ENCODE results near the gene DEGS2.
A peak's percentile ranks its signal among the peaks of the same experiment; 100 is the strongest.
"Not testable (repeated sequence)": the region's sequence is repeated elsewhere in the genome, so short reads cannot be mapped to it uniquely, and the experiment has no call there.

DEGS2 gene

DNA sequence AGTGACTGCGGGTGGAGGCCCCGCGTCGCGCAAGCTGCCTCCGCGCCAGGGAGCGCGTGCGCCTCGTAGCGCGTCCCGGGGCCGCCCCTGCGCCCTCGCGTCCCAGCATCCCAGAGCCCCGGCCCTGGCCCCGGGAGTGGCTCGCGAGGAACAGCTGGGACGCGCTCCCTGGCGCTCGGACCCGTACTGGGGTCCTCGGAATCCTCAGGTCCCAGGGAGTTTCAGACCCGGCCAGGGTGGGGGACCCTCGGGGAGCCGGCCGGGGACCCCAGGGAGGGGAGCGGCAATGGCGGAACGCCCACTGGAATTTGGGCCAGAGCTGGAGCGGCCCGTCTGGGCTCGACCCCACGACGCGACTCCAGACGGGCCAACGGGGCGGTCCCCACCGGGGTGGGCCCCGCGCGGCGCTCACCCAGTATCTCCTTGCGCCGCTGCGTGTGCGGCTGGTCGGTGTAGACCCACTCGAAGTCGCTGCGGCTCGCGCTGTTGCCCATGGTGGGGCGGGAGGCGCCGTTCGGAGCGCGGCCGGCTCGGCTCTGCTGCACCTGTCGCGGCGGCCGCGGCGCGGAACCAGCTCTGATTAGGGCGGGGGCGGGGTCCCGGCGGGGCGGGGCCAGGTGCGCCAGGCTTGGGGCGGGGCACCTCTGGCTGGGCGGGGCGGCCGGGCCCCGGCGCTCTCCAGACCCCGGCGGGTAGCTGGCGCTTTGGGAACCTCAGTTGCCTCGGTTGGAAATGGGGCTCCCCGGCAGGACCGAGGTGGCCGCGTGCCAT, at the start of gene DEGS2:
TSS of gene DEGS2 (minus strand) at position 552 of the 771 bp plus-strand sequence. CDS start at position 494, 58 bp downstream.
- DNase-seq: peak; percentile 57

DNA sequence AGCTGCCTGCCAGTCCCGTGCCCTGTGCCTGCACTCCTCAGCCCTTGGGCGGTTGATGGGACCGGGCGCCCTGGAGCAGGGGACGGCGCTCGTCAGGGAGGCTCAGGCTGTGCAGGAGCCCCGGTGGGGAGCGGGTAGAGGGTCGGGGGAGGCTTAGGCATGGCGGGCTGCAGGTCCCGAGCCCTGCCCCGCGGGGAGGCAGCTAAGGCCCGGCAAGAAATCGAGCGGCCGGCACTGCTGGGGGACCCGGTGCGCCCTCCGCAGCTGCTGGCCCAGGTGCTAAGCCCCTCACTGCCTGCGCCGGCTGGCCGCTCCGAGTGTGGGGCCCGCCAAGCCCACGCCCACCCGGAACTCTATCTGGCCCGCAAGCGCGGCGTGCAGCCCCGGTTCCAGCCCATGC, 48.7 kb upstream of the DEGS2 start:
- not testable (repeated sequence) for DNase-seq

GRCh38 chr14:100207588-100207987, 48.1 kb upstream of the DEGS2 start:
- not testable (repeated sequence) for DNase-seq

GRCh38 chr14:100204835-100205167, 45.4 kb upstream of the DEGS2 start:
- not testable (repeated sequence) for DNase-seq

- no peak for DNase-seq
Observed at GRCh38 chr14:100203962-100204834, 44.8 kb upstream of the DEGS2 start.

DNA sequence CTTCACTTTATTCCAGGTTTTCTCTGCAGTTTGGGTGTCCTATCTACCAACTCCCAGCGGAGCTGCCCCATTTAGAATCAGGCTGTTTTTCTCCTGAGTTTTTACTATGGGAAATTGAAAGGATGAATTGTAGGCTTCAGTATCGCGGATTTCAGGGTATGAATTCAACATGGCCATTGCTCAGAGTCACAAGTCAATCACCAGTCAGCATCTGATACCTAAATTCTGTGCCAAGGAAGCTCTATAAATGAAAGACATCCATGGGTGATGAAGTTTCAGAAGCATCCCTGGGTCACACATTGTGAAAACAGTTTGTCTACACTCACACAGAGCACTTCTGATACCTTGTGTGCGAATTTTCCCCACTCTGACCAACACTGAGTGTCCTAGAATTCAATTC, 43.7 kb upstream of the DEGS2 start:
- no peak for DNase-seq

DNA sequence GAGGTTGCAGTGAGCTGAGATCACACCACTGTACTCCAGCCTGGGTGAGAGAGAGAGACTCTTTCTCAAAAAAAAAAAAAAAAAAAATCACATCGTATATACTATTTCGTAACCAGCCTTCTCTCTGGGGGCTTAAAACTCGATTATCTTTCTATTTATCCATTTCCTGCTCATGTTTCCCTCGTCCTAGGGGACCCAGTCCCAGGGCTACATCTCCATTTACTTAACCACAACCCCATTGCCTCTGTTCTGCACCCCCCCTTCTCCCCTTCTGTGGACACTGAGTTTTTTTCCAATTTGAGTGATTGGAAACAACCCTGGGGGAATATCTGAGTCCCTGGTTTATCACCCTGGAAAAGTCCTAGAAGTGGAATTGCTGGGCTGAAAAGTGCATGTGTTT, 43.3 kb upstream of the DEGS2 start:
- DNase-seq: no peak

GRCh38 chr14:100201701-100202100, 42.3 kb upstream of the DEGS2 start:
- DNase-seq: no peak

DNA sequence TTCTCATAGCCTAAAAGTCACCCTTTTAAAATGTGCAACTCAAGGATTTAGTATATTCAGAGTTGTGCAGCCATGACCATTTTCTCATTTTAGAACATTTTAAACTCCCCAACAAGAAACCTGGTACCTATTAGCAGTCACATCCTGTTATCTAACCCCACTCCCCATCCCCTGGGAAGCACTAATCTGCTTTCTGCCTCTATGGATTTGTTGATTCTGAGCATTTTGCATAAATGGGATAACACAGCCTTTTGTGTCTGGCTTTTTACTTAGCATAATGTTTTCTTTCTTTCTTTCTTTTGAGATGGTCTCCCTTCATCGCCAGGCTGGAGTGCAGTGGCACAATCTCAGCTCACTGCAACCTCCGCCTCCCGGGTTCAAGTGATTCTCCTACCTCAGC, 40.9 kb upstream of the DEGS2 start:
- DNase-seq: no peak

- no peak for DNase-seq
Observed at GRCh38 chr14:100199240-100199860, 39.9 kb upstream of the DEGS2 start.

- no peak for DNase-seq
Observed at GRCh38 chr14:100193417-100194357, 34.2 kb upstream of the DEGS2 start.

GRCh38 chr14:100192672-100193416, 33.4 kb upstream of the DEGS2 start:
- peak; percentile 99 for DNase-seq

GRCh38 chr14:100192250-100192671, 32.8 kb upstream of the DEGS2 start:
- no peak for DNase-seq

DNA sequence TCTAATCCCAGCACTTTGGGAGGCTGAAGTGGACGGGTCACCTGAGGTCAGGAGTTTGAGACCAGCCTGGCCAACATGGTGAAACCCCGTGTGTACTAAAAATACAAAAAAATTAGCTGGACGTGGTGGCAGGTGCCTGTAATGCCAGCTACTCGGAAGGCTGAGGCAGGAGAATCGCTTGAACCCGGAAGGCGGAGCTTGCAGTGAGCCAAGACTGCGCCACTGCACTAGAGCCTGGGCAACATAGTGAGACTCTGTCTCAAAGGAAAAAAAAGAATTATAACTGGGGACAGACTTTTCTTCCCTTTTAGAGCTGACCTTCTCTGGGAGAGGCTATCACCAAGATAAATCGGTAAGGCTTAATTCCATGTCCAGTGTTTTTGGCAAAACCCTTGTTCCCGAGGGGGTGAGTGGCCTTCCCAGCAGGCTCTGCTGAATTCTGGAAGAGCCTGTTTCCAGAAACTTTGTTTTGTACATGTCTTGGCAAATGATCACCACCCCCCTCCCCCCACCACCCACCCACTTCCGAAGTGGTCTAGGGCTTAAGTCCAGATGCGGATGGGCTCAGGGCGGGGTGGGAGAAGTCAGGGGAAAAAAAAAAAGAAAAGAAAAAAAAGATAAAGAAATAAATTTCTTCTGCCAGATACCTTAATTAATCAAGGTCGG, 32.3 kb upstream of the DEGS2 start:
- no peak for DNase-seq

- no peak for DNase-seq
Observed at GRCh38 chr14:100190126-100190525, 30.7 kb upstream of the DEGS2 start.

GRCh38 chr14:100188392-100189030, 29.1 kb upstream of the DEGS2 start:
- DNase-seq: no peak

DNA sequence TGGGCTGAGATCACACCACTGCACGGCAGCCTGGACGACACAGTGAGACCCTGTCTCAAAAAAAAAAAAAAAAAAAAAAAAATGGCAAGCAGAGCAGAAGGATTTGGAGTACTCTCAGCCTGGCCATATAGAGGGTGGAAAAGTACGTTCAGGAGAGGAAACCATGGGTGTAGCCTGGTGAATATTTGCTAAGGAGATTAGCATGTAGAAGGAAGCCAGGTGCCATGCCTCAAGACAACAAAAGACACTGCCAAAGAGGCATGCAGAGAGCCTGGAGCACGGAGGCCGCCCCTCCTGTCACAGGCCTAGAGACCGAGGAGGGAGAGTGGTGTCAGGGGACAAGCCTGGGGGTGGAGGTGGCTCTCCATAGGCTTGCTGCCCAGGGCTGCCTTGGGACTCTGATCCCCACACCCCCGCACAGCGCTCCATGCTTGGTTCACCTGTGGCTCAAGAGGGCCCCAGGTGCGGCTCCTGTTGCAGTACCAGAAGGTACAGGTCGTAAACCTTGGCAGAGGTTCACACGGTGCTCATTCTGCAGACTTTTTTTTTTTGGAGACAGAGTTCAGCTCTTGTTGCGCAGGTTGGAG, 27.9 kb upstream of the DEGS2 start:
- no peak for DNase-seq

- DNase-seq: not testable (repeated sequence)
Observed at GRCh38 chr14:100181876-100182551, 22.6 kb upstream of the DEGS2 start.

DNA sequence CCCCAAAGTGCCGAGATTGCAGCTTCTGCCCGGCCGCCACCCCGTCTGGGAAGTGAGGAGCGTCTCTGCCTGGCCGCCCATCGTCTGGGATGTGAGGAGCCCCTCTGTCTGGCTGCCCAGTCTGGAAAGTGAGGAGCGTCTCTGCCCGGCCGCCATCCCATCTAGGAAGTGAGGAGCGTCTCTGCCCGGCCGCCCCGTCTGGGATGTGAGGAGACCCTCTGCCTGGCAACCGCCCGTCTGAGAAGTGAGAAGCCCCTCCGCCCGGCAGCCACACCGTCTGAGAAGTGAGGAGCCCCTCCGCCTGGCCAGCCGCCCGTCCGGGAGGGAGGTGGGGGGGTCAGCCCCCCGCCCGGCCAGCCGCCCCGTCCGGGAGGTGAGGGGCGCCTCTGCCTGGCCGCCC, 21.2 kb upstream of the DEGS2 start:
- DNase-seq: not testable (repeated sequence)

DNA sequence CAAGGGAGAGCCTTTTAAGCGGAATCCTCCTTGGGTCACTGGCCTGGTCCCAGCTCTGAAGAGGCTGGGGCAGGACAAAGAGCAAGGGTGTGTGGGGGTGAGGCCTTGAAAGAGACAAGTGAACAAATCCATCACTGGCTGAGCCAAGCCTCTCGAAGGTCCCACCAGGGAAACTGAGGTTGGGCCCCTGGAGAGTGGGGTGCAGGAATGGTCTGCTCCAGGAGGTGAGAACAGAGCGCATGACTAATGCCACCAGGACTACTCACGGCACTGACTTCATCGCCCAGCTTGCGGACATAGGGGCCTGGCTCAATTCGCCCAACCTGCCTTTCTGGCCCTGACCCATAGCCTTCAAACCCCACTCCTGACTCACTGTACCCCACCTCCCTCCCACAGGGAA, 19.2 kb upstream of the DEGS2 start:
- no peak for DNase-seq
